Activated CD8-positive, alpha-beta memory T cell treated with anti-CD3 and anti-CD28 coated beads for 48 hours (primary cell): Measurements from ENCODE around the gene DNAJC7.
"Not testable (repeated sequence)": the region's sequence is repeated elsewhere in the genome, so short reads cannot be mapped to it uniquely, and the experiment has no call there.

Source experiments
- DNase-seq, 3 experiments: peaks; one replicate each; pipeline ENCODE4 v3.0.0-alpha.2; 2020; ENCODE audit warnings: low read depth in 2 of 3, low spot score in 2 of 3

Gene DNAJC7

DNA sequence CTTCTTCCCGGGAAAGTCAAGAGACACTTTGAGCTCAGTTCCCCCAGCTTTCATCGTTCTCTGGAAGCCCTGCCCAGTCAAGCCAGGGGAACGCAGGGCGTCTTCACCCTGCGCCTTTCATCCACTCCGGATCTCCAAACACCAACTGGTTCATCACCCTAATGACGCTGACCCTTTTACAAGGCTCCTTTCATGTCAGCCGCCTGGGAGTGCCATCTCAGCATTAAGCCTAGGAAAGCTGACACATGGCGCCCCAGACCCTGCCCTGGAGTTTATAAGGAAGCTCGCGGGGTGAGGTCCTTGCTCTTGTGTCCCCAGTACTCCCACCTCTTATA lies 594 bp upstream of the DNAJC7 start:
- no peak for DNase-seq

DNA sequence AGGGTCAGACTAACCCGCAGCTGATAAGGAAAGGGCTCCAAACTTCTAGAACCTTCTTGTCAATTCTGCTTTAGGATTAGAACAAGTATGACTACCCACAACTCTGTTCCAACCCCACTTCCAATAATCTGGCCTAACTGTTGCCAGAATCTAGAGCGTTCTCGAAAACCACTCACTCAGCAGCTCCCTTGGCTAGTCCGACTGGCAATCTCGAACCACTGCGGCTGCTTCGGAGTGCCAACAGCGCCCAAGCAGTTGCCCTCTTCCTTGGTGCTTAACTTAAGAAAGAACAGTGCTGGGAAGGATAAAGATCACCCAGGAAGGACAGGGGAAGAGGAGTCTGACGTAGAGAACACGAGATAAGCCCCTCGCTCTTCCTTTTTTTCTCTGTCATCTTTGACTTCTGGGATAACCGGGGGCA lies 818 bp downstream of the DNAJC7 start:
- no peak for DNase-seq

DNA sequence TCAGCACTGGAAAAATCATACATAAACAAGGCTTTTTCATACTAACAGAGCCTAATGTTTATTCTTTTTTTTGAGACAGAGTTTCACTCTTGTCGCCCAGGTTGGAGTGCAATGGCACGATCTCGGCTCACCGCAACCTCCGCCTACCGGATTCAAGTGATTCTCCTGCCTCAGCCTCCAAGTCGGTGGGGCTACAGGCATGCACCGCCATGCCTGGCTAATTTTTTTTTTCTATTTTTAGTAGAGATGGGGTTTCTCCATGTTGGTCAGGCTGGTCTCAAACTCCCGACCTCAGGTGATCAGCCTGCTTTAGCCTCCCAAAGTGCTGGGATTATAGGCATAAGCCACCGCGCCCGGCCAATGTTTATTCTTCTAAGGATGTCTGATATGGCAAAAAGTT lies 3.5 kb downstream of the DNAJC7 start:
- DNase-seq = not testable (repeated sequence)

DNA sequence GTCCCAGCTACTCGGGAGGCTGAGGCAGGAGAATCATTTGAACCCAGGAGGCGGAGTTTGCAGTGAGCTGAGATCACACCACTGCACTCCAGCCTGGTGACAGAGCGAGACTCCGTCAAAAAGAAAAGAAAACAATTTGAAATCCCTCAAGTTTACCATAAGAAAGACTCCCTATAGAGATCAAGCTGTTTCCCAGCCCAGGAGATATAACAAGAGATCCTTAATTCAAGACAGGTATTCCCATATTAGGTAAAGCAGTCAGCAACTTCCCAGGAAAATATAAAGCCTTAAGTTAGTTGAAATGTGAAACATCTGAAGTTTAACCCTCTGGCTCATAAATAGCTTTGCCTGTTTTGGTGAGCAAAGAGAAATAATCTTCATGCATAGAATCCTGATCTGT lies 4.9 kb downstream of the DNAJC7 start:
- not testable (repeated sequence) for DNase-seq

DNA sequence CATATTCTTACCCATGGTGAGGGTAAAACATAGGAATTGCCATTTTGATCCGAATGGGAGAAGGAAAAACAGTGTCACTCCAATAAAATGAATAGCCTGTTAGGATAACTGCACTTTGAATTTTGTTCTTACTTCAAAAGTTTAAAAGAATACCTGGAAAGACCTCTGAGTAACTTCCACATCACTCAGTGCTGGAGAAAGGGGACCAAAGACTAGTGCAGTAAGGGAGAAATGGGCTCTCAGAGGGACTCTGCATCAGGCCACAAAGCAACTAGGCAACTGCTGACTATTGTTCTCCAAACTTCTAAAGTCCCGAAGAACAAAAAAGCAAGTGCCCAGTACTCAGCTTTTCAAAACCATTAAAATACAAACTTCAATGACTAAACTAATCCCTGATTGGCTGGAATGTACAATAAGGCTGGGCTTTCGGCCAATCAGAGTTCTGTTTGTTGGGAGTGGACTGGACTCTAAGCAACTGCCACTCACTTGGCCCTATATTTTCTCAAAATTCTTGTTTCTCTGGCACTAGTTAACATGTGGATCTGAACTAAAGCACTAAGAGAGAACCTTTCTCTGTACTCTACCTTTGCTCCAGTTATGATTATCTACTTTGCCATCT lies 6.2 kb downstream of the DNAJC7 start:
- DNase-seq = no peak

DNA sequence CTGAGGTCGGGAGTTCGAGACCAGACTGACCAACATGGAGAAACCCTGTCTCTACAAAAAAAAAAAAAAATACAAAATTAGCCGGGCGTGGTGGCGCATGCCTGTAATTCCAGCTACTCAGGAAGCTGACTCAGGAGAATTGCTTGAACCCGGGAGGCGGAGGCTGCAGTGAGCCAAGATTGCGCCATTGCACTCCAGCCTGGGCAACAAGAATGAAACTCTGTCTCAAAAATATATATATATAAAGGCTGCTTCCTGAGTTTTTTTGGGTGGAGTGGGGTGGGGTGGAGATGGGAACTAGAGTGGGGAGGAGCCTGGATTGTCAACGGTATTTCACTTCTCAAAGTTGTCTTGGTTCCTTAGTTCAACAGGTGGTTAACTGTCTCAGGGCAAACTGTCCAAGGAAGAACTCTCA lies 7.0 kb downstream of the DNAJC7 start:
- not testable (repeated sequence) for DNase-seq

DNA sequence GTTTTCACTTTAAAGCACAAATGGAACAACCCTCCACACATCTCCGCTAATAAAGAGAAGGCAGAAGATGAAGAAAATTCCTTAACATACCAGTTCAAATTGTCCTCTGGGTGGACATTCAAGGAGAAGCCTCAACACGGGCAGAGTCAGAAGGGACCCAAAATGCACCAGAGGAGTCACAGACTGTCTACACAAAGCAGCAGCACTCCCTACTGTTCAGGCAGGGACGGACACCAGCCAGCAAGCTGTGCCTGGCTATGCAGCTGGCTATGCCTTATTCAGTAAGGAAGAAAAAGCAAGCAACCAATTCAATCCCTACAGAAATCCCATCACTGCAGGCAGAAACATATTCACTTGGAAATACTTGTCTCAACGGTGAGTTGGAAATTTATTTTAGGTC lies 8.1 kb downstream of the DNAJC7 start:
- DNase-seq = no peak

DNA sequence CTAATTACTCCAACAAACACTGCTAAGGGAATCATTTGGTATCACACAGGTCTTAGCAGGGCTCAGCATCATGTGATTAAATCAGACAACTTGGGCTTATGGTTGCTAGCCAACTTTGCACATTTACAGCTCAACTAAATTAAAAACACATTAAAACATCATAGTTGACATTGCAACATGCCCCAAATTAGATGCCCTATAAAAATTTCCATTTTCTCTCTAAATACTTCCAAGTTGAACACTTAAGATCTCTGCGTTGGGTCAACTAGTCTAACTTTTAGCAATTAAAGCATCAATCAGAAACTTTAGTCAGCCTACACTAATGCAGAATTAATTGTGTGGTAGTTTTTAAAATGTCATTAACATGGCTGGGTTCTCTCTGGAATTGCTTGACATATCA lies 12.1 kb downstream of the DNAJC7 start:
- DNase-seq = no peak

DNA sequence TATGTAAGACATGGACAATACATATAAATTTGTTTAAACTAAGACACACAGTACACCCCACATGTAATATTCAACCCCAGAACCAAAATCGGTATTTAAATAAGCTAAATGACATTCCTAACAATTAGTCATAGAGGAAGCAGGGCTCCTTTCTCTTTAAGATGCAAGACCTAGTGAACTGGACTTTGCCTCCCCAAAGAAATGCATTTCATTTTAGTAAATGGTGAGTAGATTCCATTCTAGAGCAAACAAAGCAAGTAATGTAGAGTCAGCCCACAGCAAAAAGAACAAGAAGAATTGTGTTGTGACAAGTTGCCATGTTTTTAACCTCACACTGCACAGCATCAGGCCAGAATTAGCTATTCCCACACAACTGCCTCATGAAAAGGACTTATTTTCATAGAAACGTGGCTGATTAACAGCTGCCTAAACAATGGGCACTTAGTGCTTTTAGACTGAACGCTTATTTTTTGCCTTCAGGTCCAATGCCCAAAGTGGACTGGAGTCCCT lies 14.4 kb downstream of the DNAJC7 start:
- no peak for DNase-seq

DNA sequence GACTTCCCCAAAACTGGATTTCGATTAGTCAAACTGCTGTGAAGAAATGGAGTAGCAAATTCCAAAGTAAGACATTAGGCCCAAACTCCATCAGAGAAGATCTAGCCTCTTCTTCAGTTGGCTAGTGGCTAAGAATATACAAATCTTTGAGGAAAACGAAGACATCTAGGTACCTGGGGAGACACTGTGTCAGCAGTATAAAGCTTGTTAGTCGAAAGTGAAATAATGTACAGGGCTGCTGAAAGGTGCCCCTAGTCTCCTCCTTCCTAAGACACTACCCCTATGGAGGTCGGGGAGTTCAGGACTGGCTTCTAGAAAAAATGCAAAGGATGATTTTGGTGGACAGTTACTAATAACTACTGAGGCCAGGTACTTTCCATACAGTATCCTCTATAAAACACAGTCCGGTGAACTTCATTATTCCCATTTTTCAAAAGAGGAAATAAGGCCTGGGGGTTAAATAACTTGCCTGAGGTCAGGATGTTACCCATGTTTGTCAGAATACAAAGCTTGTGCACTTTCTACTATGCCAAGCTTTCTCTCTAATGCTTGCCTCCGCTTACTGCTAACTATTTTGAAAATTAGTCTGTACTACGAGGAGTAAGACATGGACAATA lies 15.0 kb downstream of the DNAJC7 start:
- DNase-seq = no peak

DNA sequence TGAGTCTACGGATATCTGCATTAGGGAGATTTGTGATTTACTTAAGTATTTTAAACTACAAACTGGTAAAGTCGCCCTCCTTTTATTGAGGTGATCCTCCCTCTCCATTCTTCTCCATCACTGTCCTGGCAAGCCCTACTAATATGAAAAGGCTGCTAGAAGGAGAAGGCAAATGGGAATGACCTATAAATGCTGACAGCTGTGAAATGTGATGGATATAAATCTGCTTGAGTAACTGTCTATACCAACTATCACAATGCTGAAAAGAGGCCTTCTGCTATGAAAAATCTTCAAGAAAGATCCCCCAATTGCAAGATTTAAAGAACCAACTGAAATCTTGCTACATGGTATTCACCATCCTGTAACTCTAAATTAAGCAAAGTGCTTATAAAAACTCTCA lies 15.5 kb downstream of the DNAJC7 start:
- no peak for DNase-seq

DNA sequence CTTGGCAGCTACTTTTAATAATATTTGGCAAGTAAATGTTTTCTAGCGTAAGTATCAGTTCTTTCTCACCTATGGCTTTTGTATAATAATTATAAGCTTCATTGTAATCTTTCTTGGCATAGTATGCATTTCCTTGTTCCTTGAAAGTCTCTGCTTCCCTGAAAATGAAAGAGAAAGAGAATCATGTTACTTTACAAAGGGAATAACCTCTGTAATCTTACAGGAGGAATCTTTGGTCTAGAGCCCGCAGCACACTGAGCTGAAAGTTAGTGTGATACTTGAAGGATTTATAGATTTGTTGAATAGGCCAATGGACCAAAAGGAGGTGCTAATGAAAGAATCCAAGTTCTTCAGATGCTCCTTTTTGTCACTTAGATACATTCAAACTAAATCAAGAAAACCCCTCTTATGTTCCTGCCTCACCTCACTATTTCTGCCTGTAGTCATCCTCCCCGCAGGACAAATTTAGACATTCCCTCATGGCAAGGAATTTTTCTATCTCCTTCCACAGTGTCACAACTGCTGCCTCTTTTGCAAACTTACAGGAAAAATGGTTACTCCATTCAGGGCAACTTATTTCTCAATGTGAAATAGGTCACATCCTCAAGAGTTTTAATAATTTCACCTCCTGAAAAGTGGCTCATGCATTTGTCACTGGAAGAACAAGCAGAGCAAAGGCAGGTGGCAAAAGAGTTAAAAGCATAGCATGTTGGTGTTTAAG lies 16.7 kb downstream of the DNAJC7 start:
- no peak for DNase-seq

DNA sequence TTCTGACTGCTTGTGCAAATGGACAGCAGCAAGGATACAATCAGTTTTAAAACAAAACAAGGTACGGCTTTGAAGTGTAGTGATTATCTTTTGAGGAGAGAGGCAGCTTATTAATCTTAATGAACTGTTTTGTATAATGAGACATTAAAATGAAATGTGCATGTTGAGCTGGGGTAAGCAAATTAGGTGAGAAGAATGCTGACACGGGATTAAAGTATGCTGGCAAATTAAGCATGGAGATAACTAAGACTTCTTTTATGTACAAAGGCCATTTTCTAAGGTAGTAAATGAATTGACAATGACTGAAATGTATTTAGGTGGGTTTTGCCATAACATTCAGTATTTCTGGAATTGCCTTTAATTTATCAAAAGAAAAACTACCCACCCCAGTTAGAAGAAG lies 18.7 kb downstream of the DNAJC7 start:
- DNase-seq = no peak

DNA sequence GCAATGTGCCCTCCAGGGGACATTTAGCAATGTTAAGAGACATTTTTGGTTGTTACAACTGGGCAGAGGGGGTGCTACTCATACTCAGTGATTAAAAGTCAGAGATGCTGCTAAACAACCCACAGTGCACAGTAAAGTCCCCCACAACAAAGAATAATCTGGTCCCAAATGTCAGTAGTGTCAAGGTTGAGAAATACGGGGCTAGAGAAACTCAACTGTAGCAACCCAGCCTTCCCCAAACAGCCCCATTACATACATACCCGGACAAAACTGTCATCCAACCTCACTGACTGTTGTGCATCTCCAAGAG lies 20.4 kb downstream of the DNAJC7 start:
- no peak for DNase-seq

DNA sequence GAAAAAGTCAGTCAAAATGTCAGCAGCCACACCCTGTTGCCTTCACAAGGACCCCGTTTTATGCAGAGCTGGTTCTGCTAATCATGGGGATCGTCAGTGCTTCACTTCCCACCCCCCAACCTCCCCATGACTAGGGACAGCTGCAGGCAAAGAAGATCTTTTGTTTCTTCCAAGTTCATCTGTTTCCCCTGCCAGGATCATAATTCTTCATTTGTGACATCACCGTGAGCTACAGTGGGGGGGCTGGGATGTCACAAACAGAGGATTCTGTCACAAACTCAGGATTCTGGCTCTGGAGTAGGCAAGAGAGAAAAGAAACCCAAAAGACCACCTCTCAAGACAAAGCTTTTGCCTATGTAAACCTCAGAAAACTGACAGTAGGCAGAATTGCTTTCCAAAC lies 24.7 kb downstream of the DNAJC7 start:
- DNase-seq = no peak

DNA sequence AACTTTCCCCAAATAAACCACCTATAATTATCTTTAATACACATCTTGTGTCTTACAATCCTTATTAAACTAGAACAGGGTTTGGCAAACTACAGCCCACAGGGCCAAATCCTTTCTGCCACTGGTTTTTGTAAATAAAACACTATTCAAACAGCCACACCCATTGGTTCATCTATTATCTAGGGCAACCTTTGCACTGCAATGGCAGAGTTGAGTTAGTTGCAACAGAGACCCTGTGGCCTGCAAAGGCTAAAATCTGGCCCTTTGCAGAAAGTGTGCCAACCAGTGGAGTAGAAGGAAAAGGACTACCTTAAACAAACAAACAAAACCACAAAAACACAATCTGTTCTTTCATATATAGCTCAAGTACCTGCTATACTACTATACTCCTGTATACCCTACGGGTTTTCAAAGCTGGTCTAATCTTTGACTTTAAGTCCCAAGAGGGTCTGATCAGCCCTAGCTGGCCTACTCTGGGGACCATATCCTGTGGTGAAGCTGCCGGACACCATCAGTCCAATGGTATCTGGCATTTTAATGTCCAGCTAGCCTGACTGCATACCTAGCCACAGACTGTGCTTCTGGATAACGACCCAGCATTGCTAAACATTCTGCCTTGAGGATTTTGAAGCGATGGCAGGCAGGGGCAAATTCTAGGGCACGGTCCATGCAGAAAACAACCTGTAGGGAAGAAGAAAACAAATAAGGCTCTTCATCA lies 27.4 kb downstream of the DNAJC7 start:
- DNase-seq = no peak

DNA sequence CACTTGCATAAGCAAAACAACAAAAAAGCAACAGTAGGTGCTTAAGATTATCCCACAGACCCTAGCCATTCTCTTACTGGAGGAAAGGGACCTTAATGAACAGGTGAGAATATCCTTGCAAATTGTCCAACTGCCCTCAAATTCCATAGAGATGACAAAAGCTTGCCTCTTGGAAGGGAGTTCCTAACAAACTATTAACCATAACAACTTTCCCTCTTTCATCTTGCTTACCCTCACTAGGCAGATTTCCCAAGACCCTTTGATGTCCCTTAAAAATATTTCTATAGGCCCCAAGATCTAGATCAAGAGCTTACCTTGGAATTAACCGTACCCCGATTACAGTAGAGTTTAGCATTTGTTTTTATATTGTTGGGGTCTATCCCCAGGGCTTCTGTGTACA lies 28.8 kb downstream of the DNAJC7 start:
- DNase-seq = no peak

DNA sequence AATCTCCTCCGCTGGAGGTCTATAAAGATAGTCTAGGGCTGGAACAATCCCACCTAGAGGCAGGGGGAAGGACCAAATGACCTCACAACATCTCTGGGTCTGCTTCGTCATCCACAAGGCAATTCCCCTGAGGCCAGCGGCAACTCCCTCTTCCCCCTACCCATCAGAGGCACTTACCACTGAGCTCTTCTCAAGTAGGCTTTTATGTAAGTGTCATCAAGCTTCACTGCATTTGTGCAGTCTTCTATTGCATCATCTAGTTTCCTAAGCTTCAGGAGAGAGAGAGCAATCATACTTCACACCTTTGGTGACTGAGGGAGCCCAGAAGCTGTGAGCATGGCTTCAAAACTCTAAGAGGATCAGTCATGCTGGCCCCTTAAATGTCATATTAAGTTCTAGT lies 29.6 kb downstream of the DNAJC7 start:
- no peak for DNase-seq

DNA sequence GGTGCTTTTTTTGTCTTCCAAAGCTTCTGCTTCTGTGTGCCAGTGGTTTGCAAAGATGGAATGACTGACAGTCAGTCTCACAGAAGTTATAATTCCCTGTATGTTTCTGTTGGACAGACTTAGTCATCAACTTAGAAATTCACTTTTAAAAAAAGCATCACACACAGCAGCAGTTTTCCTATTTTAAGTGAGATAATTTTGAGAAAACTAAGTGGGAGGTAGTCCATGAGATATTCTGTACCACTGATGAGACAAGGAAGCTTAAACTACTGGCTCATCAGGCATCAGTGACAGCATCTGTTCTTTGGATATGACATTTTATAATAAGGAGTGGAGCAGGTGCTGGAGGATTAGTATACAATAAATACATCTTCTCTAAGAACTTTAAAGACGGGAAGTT lies 30.6 kb downstream of the DNAJC7 start:
- no peak for DNase-seq

DNA sequence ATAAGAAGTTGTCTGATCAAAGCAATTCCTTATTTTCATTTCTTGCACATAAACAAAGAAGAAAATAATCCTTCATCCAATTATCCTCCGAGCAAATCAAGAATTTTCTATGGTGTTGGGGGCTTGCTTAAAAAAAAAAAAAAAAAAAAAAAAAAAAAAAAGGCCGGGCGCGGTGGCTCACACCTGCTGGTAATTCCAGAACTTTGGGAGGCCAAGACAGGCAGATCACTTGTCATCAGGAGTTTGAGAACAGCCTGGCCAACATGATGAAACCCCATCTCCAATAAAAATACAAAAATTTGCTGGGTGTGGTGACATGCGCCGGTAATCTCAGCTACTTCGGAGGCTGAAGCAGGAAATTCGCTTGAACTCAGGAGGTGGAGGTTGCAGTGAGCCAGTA lies 31.3 kb downstream of the DNAJC7 start:
- DNase-seq = no peak

DNA sequence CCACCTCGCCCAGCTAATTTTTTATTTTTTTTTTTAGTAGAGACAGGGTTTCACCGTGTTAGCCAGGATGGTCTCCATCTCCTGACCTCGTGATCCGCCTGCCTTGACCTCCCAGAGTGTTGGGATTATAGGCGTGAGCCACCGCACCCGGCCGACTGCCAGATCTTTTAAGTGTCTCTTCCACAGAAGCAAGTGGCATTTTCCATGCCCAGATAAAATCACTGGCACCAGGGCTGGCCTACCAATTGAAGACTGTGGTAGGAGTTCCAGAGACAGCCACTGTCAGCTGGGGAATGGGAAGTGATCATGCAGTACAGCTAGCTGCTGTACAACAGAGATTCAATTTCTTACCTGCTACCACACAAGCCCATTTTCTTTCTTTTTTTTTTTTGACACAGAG lies 32.8 kb downstream of the DNAJC7 start:
- DNase-seq = no peak
